HG02852 (cell line): ENCODE measurements around the gene C1orf226.

ENCODE experiments used
- ATAC-seq: cut with Tn5 transposase; IDR thresholded peaks from one replicate; pipeline ENCODE4 v1.9.1; 2021; ENCODE audit warnings: mild to moderate bottlenecking, moderate library complexity; ENCODE audit not compliant: unreplicated experiment

The C1orf226 gene

GRCh38 chr1:162384116-162384515 is 2.6 kb downstream of the C1orf226 start:
- no peak for ATAC-seq

- no peak for ATAC-seq
Measured at GRCh38 chr1:162384601-162385279, 3.2 kb downstream of the C1orf226 start.

- no peak for ATAC-seq
Measured at GRCh38 chr1:162385280-162385623, 3.7 kb downstream of the C1orf226 start.

- no peak for ATAC-seq
Measured at GRCh38 chr1:162385702-162386101, 4.2 kb downstream of the C1orf226 start.

- no peak for ATAC-seq
Measured at GRCh38 chr1:162386292-162387225, 5.0 kb downstream of the C1orf226 start.

- ATAC-seq: no peak
Measured at GRCh38 chr1:162387226-162388082, 5.9 kb downstream of the C1orf226 start.

- ATAC-seq: no peak
Measured at GRCh38 chr1:162388083-162388594, 6.6 kb downstream of the C1orf226 start.

- ATAC-seq: no peak
Measured at GRCh38 chr1:162388615-162389014, 7.1 kb downstream of the C1orf226 start.

- no peak for ATAC-seq
Measured at GRCh38 chr1:162389021-162389818, 7.7 kb downstream of the C1orf226 start.

GRCh38 chr1:162389971-162390370 is 8.4 kb downstream of the C1orf226 start:
- no peak for ATAC-seq

GRCh38 chr1:162390396-162391185 is 9.1 kb downstream of the C1orf226 start:
- no peak for ATAC-seq

- ATAC-seq: no peak
Measured at GRCh38 chr1:162391790-162392563, 10.4 kb downstream of the C1orf226 start.

GRCh38 chr1:162396201-162396906 is 14.8 kb downstream of the C1orf226 start:
- no peak for ATAC-seq

GRCh38 chr1:162397039-162397448 is 15.5 kb downstream of the C1orf226 start:
- no peak for ATAC-seq

- ATAC-seq: no peak
Measured at GRCh38 chr1:162397943-162398560, 16.5 kb downstream of the C1orf226 start.

- no peak for ATAC-seq
Measured at GRCh38 chr1:162398999-162399580, 17.6 kb downstream of the C1orf226 start.

GRCh38 chr1:162400790-162401355 is 19.3 kb downstream of the C1orf226 start:
- no peak for ATAC-seq
